Skeletal muscle tissue (tissue), 4 donors: Measurements from ENCODE around the gene AAK1. TPM values are rescaled to one million over a fixed set of nuclear protein-coding genes. Genes with fewer than 3 reads are reported as not detected.

Experiments
- H3K27ac ChIP-seq: one replicate; pipeline ENCODE4 v1.7.0; 2013; ENCODE audit warnings: mild to moderate bottlenecking, low read depth, low read length, inconsistent platforms
- H3K27me3 ChIP-seq, 3 donors: one replicate each; pipeline ENCODE4 v1.7.0; 2013; ENCODE audit warnings: low read length in 3 of 3; ENCODE audit not compliant: control insufficient read depth in 3 of 3, insufficient read depth in 3 of 3
- H3K36me3 ChIP-seq, 3 donors: one replicate each; pipeline ENCODE4 v1.7.0; 2013; ENCODE audit warnings: low read length in 3 of 3; ENCODE audit not compliant: control insufficient read depth in 3 of 3, insufficient read depth in 3 of 3
- H3K4me1 ChIP-seq, 3 donors: one replicate each; pipeline ENCODE4 v1.7.0; 2013; ENCODE audit warnings: low read length in 3 of 3, mild to moderate bottlenecking in 3 of 3; ENCODE audit not compliant: control insufficient read depth in 3 of 3, insufficient read depth in 3 of 3
- H3K4me3 ChIP-seq, 3 donors: one replicate each; pipeline ENCODE4 v1.7.0; 2013; ENCODE audit warnings: low read length in 3 of 3
- H3K9ac ChIP-seq, 3 donors: one replicate each; pipeline ENCODE4 v1.7.0; 2013; ENCODE audit warnings: low read length in 3 of 3, mild to moderate bottlenecking in 3 of 3, moderate library complexity in 2 of 3, low read depth in 1 of 3
- H3K9me3 ChIP-seq, 3 donors: one replicate each; pipeline ENCODE4 v1.7.0; 2013; ENCODE audit warnings: low read length in 3 of 3; ENCODE audit not compliant: control insufficient read depth in 3 of 3
- total RNA-seq: library from RNA; depleted of rRNA; stranded (reverse); fragments of >200 nt; gene quantifications from one replicate; pipeline ENCODE4 v1.2.3, GENCODE V29; 2014
- donor health status: Osteomylitis.

AAK1 gene
- total RNA-seq, 1 donor from 2014 or later = 17.7 TPM

DNA sequence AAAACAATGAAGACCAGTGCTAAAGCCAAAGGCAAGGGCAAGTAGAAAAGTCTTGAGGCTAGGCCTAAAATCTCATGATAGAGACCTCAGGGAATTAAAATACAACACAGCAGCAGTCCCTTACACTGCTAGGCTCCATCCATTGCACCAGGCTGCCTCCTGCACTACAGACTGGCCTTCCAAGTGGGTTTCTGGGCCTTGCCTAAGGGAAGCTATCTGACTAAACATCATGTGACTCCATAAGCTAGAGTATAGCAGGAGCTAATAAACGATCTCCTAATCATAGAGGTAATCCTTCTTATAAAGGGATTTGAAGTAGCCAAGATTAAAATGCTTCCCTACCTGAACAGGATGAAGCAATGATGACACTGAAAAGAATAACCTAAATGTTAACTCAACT lies 128.7 kb downstream of the AAK1 start:
- no peak overlapping the region for H3K9ac ChIP-seq
- no peaks in the 10 kb centered on the region for H3K9me3 ChIP-seq
- H3K36me3 ChIP-seq = peaks cover 36 to 61% (median 59%) of the 10 kb centered on the region in 3 donors
- peaks cover 2 to 5% (median 3%) of the 10 kb centered on the region in 3 donors for H3K4me1 ChIP-seq
- no peak overlapping the region for H3K27ac ChIP-seq
- no peaks in the 10 kb centered on the region for H3K27me3 ChIP-seq
- H3K4me3 ChIP-seq = no peak overlapping the region

DNA sequence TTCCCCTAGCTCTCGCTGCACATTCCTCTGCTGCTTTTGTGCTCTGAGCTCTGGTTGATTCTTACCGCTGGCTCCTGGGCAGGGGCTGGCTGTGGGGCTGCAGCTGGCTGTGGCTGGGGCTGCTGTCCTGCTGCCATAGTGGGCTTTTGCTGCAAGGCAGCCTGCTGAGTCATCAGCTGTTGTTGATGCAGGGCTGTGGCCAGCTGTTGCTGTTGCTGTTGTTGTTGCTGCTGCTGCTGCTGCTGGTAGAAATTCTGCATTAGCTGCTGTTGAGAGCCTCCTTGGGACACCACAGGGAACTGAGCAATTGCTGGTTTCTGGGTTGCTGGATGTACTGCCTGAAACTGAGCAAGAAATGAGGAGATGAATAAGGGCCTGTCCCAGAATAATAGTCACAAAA lies 129.1 kb downstream of the AAK1 start:
- Histone ChIP-seq H3K4me1 (peaks cover 2 to 5% (median 3%) of the 10 kb centered on the region in 3 donors), H3K9ac (no peak overlapping the region), H3K9me3 (no peaks in the 10 kb centered on the region), H3K36me3 (peaks cover 34 to 64% (median 59%) of the 10 kb centered on the region in 3 donors), H3K4me3 (no peak overlapping the region), H3K27me3 (no peaks in the 10 kb centered on the region), H3K27ac (no peak overlapping the region)

DNA sequence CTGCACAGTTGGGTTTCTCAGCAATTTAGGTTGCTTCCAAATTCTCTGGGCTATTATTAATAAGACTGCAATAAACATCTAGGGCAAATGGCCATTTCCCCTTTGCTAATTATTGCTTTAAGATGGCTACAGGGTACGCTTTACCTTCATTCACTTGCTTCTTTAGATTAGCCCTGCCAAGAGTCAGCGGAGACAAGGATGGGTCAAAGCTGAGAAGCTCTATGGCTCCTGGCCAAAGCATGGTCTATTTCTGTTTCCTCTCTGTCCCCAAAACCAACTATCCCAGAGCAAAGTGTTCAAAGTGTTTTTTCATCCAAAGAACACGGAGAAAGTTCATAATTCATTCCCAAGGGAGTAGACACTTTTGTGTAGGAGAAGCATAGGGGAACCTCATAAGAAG lies 131.1 kb downstream of the AAK1 start:
- peaks cover 32 to 66% (median 56%) of the 10 kb centered on the region in 3 donors for H3K36me3 ChIP-seq
- no peaks in the 10 kb centered on the region for H3K27me3 ChIP-seq
- H3K9ac ChIP-seq = no peak overlapping the region
- no peaks in the 10 kb centered on the region for H3K9me3 ChIP-seq
- no peak overlapping the region for H3K4me3 ChIP-seq
- H3K27ac ChIP-seq = no peak overlapping the region
- H3K4me1 ChIP-seq = peaks cover 2 to 5% (median 3%) of the 10 kb centered on the region in 3 donors

DNA sequence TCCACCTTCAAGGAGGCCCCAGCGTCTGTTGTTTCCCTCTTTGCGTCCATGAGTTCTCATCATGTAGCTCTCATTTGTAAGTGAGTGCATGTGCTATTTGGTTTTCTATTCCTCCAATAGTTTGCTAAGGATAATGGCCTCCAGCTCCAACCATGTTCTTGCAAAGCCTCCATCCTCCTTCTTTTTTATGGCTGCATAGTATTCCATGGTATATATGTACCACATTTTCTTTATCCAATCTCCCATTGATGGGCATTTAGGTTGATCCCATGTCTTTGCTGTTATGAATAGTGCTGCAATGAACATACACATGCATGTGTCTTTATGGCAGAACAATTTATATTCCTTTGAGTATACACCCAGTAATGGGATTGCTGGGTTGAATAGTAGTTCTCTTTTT lies 133.3 kb downstream of the AAK1 start:
- Histone ChIP-seq H3K4me3 (no peak overlapping the region), H3K27ac (no peak overlapping the region), H3K9me3 (no peaks in the 10 kb centered on the region), H3K4me1 (peaks cover 2 to 5% (median 3%) of the 10 kb centered on the region in 3 donors), H3K27me3 (no peaks in the 10 kb centered on the region), H3K9ac (no peak overlapping the region), H3K36me3 (peaks cover 31 to 79% (median 74%) of the 10 kb centered on the region in 3 donors)

DNA sequence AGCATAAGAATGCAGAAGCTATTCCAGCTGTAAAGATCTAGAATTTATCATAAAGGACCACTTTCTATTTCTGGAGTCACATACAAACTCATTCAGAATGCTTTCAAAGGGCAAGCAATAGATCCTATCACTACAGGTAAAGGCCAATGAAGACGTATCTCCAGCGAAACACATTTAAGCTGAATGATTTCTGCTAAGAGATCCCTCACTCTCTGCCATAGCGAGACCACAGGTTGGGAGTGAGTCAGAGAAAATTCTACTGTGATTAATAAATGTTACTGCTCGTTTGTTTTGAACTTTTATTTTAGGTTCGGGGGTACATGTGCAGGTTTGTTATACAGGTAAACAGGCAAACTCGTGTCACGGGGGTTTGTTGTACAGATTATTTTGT lies 133.8 kb downstream of the AAK1 start:
- Histone ChIP-seq H3K27me3 (no peaks in the 10 kb centered on the region), H3K36me3 (peaks cover 31 to 77% (median 75%) of the 10 kb centered on the region in 3 donors), H3K9me3 (no peaks in the 10 kb centered on the region), H3K4me3 (no peak overlapping the region), H3K27ac (no peak overlapping the region), H3K9ac (no peak overlapping the region), H3K4me1 (peaks cover 2 to 5% (median 3%) of the 10 kb centered on the region in 3 donors)

DNA sequence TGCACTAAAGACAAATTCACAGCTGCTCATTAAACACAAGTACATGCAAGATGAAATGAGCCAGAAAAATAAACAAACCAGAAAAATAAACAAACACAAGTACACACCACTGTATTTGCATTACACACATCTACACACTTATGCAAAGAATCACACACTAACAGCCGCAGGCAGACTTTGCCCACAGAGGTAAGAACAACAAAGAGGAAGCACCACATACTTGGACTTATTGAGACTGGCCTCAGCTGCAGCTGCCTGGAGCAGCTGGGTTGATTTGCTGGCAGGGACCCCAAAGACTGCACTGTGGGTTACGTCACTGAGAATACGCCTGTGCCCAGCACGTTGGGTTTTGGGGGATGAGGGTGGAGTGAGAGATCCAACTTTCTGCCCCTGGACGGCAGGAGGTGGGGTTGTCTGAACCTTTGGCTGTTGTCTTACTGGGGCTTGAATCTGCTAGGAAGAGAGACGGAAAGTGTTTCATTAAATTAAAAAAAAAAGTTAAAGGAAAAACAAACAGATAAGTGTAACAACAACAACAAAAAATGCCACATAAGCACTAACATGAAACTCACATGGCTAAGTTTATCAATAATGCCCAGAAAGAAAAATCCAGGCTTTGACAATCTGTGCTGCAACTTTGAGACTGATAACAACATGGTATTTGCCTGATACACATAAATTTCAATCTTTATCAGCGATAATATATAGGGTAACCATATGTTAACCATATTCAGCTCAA lies 134.4 kb downstream of the AAK1 start:
- Histone ChIP-seq H3K9me3 (no peaks in the 10 kb centered on the region), H3K4me1 (no peaks in the 10 kb centered on the region), H3K27me3 (no peaks in the 10 kb centered on the region), H3K9ac (no peak overlapping the region), H3K4me3 (no peak overlapping the region), H3K27ac (no peak overlapping the region), H3K36me3 (peaks cover 28 to 72% (median 71%) of the 10 kb centered on the region in 3 donors)

DNA sequence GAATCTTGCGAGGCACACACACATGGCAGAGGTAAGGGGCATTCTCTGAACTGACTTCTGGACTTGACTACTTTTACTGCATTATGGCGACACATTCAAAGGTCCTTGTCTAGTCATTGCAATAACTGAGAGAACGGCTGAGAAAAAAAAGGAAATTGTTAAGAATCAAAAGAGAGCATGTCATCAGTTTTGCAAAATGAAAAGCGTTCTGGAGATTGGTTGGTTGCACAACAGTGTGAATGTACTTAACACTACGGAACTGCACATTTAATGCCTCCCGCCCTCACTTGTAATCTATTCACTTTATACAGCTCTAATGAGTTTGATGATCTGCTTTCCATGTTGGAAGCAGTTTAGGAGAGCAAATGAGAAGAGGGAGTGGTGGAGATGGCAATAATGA lies 137.8 kb downstream of the AAK1 start:
- Histone ChIP-seq H3K4me3 (no peak overlapping the region), H3K9me3 (no peaks in the 10 kb centered on the region), H3K27ac (no peak overlapping the region), H3K36me3 (peaks cover 21 to 51% (median 51%) of the 10 kb centered on the region in 3 donors), H3K4me1 (no peaks in the 10 kb centered on the region), H3K9ac (no peak overlapping the region), H3K27me3 (no peaks in the 10 kb centered on the region)

DNA sequence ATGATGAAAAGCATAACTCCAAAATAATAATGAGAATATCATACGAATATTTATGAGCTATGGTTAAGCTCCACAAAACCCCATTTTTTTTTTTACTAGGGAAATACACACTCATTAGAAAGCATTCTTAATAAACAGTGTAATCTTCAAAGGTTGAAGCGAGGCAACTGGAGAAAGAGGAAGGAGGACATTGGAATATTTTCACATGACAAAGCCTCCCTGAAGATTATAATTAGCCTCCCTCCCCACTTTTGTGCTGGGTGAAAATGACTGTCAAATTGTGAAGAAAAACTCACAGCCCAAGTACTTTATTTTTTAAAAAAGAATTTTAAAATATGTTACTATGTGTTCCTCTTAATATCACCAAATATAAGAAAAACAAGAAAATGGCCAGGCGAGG lies 142.2 kb downstream of the AAK1 start:
- Histone ChIP-seq H3K27me3 (no peaks in the 10 kb centered on the region), H3K36me3 (peaks cover 8 to 27% (median 20%) of the 10 kb centered on the region in 3 donors), H3K4me1 (no peaks in the 10 kb centered on the region), H3K4me3 (no peak overlapping the region), H3K9me3 (no peaks in the 10 kb centered on the region), H3K27ac (no peak overlapping the region), H3K9ac (no peak overlapping the region)

DNA sequence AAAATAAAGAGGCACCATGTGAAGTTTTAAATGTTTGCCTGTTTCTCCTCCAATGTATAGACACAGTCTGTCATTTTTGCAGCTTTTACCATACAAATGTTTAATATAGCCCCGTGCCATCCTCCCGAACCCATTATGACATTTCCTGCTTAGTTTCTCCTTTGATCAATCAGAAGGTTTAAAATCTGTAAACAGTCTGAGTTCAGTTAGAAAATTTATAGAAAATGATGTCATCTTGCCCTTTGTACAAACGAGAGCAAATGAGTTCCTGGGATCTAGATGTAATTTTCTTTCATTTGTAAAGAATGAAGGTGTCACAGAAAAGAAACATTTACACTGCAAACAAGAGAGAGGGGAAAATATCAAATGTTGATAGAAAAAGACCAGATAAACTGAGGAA lies 143.6 kb downstream of the AAK1 start:
- Histone ChIP-seq H3K27ac (no peak overlapping the region), H3K9me3 (no peaks in the 10 kb centered on the region), H3K9ac (no peak overlapping the region), H3K4me1 (no peaks in the 10 kb centered on the region), H3K36me3 (peaks cover 5 to 18% (median 13%) of the 10 kb centered on the region in 3 donors), H3K4me3 (no peak overlapping the region), H3K27me3 (no peaks in the 10 kb centered on the region)

DNA sequence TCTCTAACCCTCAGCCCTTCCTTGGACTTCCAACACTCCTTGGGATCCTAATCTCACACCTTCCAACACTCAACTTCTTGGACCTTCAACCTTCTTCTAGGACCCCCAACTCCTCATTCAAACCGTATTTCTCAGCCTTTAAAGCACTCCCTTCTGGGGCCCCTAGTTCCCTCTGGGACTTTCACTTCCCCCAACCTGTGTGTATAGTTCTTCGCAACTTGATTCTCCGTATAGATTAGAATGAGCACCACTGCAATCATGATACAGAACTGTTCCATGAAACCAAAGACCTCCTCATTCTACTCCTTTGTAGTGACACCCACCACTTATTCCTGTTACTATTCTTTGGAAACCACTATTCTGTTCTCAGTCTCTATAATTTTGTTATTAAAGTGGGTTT lies 144.3 kb downstream of the AAK1 start:
- Histone ChIP-seq H3K36me3 (peaks cover 5 to 22% (median 14%) of the 10 kb centered on the region in 3 donors), H3K27ac (no peak overlapping the region), H3K27me3 (no peaks in the 10 kb centered on the region), H3K9me3 (no peaks in the 10 kb centered on the region), H3K4me1 (no peaks in the 10 kb centered on the region), H3K4me3 (no peak overlapping the region), H3K9ac (no peak overlapping the region)
